HG03565 (cell line): Measurements from ENCODE around the gene C1orf21.

Source experiments
- ATAC-seq: cut with Tn5 transposase; IDR thresholded peaks from one replicate; pipeline ENCODE4 v1.9.1; 2021; ENCODE audit warnings: mild to moderate bottlenecking, moderate library complexity; ENCODE audit not compliant: unreplicated experiment

Gene C1orf21

DNA sequence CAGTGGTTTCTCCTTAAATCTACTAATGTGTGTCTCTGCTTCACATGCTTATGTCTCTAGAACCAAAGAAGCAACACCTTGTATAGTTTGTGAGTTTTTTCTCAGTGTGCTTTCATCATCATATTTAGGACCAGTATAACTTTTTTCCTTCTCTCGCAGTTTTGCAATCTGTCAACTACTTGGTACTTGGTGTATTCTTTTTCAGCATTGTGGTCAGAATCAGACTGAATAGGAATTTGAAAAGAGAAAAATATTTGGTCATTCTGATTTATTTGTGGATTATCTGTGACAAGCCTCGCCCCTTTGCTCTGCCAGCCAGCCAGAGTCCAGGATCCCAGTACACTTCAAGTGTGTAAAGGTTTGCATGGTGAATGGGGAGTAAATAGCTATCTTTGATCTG lies 122.3 kb downstream of the C1orf21 start:
- ATAC-seq: no peak

DNA sequence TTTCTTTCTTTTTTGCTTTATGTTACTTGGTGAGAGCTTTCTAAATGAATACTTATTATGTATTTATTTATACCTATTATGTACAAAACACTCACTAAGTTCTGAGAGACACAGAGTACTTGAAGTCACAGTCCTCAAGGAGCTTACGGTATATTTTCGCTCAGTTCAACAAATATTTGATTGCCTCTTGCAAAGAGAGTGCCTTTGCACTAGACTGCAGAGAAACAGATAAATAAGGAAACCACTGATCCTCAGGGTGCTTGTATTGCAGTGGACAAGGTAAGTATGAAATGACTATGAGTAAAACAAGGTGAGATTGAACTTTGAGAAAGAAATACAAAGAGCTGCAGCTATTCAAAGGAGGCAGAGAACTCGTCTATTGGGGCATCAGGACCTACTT lies 123.3 kb downstream of the C1orf21 start:
- no peak for ATAC-seq

DNA sequence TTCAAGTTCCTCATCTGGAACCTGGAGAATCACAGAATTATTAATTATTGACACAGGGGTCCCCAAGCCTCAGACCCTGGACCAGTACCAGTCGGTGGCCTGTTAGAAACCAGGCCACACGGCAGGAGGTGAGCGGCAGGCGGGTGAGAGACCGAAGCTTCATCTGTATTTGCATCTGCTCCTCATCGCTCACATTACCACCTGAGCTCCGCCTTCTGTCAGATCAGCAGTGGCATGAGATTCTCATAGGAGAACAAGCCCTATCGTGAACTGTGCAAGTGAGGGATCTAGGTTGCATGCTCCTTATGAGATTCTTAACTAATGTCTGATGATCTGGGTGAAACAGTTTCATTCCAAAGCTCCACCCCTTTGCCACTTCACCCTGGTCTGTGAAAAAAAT lies 125.9 kb downstream of the C1orf21 start:
- ATAC-seq: no peak

- ATAC-seq: no peak
Observed at GRCh38 chr1:184513421-184513820, 126.6 kb downstream of the C1orf21 start.

- no peak for ATAC-seq
Observed at GRCh38 chr1:184513966-184514365, 127.1 kb downstream of the C1orf21 start.

DNA sequence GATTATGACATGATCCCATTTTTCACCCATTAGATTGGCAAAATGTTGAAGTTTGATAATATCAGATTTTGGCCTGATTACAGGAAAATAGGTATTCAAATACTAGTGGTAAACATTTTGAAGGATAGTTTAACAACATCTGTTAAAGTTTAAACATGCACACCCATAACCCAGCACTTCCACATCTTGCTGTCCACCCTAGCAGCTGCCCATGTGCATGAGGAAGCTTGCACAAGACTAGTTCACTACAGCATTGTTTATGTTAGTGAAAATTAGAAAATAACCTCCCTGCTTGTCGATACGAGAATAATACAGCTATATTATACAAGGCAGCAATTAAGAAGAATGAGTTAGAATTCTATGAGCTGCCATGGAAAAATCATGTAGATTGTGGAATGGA lies 127.6 kb downstream of the C1orf21 start:
- no peak for ATAC-seq

DNA sequence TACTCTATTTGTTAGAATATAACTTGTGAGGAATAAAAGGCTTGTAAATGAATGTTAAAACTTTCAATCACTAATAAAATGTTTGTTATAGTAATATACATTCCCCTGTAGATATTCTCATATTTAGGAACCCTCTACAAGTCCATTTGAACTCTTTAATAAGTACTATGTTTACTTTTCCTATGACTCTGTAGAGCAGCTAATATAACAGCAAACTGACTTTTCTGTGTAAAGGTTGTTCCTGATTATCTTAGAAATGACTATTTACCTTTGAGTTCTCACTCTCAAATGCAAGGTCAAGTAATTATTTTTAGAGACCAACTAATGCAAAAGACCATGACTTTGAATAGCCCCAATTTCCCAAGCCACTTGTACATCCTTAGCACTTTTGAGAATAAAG lies 130.3 kb downstream of the C1orf21 start:
- no peak for ATAC-seq

DNA sequence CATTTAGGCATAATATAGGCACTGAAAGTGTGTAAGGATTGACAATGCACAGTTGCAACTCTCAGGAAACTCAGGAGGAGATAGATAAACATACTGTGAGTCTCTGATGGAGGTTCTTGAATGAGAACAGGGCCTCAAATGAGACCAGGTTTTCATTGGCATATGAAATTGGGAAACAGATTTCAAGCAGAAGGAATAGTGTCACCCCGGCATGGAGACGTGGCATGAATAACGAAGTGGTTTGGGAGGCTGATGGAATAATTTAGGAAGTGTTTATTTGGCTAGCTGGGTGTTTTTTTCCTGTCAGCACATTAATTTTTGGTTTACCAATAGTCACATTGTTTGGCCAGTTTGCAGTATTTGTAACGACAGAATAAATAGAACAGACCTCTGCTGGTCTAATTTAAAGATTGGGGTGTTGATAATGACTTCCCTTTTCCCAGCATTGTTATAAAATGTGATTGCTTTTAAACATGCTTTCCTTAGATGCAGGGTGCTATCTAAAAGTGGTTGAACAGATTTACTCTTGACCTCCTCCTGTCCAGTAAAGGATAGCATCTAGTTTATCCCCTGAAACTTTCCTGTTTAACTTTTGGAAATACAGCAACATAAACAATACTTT lies 132.0 kb downstream of the C1orf21 start:
- ATAC-seq: no peak

- no peak for ATAC-seq
Observed at GRCh38 chr1:184520336-184520735, 133.5 kb downstream of the C1orf21 start.

- no peak for ATAC-seq
Observed at GRCh38 chr1:184524248-184524647, 137.4 kb downstream of the C1orf21 start.

DNA sequence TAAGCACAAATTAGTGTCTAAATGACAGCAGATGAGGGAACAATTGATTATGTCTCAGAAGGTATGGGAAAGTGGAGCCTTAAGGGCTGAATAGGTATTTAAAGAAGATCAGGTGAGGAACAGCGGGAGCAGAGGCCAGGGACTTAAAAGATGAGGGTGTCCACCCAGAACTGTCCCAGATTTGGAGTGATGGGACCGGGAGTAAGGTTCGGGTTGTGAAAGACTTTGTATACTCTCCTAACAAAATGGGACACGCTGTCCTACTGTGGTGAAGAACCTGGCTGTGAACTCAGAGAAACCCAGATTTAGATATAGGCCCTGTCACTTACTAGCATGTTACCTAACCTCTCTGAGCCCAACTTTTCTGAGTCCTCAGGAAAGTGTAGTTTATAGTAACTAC lies 140.6 kb downstream of the C1orf21 start:
- no peak for ATAC-seq

- ATAC-seq: no peak
Observed at GRCh38 chr1:184530226-184530625, 143.4 kb downstream of the C1orf21 start.

GRCh38 chr1:184531296-184531695 lies 144.5 kb downstream of the C1orf21 start:
- no peak for ATAC-seq

DNA sequence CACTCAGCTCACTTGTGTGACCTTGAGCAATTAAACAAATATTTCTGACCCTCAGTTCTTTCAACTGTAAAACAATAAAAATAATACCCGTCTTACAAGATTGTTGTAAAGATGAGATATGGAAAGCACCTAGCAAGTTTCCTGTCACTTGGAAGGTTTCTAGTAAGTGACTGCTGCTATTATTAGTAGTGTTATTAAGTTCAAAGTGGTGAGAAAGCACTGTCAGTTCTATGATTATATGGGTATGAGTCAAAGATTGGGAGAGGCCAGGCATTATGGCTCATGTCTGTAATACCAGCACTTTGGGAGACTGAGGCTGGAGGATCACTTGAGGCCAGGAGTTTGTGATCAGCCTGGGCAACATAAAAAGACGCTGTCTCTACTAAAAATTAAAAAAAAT lies 145.4 kb downstream of the C1orf21 start:
- ATAC-seq: no peak

GRCh38 chr1:184533049-184533448 lies 146.2 kb downstream of the C1orf21 start:
- no peak for ATAC-seq

DNA sequence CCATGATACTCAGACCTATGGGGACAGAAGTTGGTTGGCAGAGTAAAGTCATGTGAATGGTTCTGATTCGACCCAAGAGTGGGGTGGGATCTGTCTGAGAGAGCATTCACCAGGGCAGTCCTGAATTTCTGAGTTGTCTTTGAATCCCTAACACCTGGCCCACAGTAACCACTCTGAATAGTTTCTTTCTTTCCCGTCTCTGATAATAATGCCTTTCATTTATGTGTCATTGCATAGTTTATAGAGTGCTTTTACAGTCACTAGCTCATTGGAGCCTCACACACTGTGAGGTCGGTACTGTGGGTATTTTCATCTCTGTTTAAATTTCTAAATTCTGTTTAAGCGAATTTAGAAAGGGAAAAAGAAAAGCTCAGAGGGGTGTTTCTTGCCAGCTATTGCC lies 147.1 kb downstream of the C1orf21 start:
- ATAC-seq: no peak

DNA sequence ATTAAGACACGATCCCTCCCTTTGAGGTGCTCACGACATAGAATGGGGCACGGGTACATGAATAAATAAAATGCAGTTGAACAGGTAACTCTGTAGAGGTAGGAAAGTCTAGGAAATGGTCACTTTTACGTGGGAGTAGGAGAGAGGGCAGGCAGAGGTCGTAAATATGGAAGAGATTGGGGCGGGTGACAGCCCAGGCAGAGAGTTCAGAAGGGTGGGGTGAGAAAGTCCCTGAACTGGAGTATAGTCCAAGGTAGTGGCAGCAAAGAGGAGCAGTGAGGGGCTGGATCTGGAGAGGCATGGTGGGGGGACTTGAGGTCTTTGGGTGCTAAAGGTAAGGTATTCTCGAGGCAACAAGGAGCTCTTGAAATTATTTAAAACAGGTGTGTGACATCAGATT lies 147.9 kb downstream of the C1orf21 start:
- ATAC-seq: no peak

GRCh38 chr1:184535191-184535970 lies 148.6 kb downstream of the C1orf21 start:
- no peak for ATAC-seq

DNA sequence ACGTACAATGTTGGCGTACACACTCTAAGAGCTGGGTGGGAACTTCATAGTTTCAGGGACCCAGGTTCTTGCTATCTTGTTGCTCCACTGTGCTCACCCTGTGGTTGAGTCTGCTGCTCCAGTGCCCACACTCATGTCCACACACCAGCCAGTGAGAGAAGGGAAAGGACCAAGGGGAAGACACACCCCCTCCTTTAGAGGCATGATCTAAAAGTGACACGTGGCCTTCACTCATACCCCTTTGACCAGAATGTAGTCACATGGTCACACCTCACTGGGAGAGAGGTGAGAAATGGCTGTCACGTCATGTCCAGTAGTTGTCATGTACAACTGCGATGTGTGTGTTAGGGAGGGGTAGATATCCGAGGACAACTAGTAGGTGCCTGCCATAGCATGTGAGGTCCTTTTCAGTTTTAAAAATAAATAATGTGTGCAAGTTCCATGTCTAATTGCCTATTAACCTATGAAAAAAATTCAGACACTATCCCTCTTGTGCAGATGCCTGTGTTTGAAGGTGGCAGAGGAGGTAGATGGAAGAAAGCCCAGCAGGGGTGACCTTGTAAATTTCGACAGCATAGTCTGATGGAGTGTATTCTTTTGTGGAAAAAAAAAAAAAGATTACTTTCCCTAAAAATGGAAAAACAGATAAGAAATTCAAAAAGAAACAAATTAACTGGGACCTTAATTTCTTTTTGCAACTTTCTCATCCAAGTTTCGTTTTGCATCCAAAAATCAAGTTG lies 149.6 kb downstream of the C1orf21 start:
- no peak for ATAC-seq

- no peak for ATAC-seq
Observed at GRCh38 chr1:184539580-184539979, 152.8 kb downstream of the C1orf21 start.

DNA sequence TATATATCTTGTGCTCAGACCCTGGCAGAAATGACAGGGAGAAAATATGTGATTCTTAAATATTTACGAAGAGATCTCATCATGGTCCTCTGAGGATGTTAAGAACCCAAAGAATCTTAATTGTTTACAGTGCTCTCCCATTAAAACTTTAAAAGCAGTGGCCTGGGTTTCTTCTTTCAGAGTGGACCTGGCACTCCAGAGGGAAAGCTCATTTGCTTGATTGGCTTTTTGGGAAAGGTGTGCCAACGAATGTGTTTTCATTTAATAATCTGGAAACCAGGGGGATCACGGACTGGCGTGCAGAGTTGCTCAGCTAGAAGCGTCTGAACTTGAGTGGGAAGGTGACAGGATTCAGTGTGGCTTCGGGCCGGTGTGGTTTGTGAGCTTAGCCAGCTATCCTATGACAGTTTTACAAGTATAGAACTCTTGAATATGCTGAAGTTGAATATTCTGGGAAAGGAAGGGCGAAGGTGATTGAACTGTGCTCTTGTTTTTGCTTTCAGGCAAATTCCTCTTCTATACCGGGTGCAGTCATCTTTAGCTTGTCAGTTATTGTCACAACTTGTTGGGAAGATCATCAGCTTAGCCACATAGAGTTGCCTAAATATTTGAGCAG lies 154.8 kb downstream of the C1orf21 start:
- ATAC-seq: no peak

GRCh38 chr1:184542291-184542690 lies 155.5 kb downstream of the C1orf21 start:
- no peak for ATAC-seq
